ENCODE measurements around the gene GPM6B.

DNA sequence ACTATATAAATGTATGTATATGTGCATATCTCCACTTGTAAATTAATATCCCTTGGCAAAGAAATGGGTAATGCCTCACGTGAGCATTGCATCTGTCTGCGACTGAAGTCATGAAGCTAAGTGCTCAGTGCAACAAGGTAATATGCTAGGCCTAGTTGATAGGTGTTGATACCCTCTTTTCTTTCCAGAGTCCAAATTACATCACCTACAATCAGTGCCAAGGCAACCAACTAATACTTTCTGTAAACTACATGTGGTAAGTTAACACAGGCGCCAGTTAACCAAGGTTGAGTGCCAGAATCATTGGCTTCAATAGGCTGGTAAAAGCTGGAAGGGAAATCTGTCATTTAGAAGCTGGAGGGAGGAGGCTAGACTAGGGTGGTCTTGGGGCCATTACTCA, 41.1 kb downstream of the GPM6B start:
- no peak for TF ChIP-seq CTCF (IDR thresholded peaks at IDR 0.05; ENCODE audit: low read depth, low read length)
- TF ChIP-seq POLR2A (IDR thresholded peaks at IDR 0.05; ENCODE audit: extremely low read depth, insufficient read length), result no peak
- TF ChIP-seq MAX (IDR thresholded peaks at IDR 0.05; ENCODE audit: low read depth, low read length), result no peak
- TF ChIP-seq MYC (IDR thresholded peaks at IDR 0.05; ENCODE audit: low read depth, low read length), result no peak

Measured in NB4 (cell line).